Measurements from ENCODE around the gene COPS3. TPM values are rescaled to one million over a fixed set of nuclear protein-coding genes. Genes with fewer than 3 reads are reported as not detected.

The COPS3 gene
- total RNA-seq, 6 donors from 2014 or later, result 22.2 to 58.1 (median 43.1) TPM

- Histone ChIP-seq H3K36me3 (peaks cover 41 to 92% (median 89%) of the 10 kb centered on the region in 4 donors), H3K9me3 (no peaks in the 10 kb centered on the region), H3K4me3 (no peak overlapping the region), H3K4me1 (peaks cover 0 to under 1% (median 0%) of the 10 kb centered on the region in 4 donors), H3K27me3 (no peaks in the 10 kb centered on the region), H3K27ac (no peak overlapping the region)
- peak in 1 of 2 donors; percentile 19 for ATAC-seq (ENCODE audit: low FRiP score in 2 of 2)
- TF ChIP-seq EP300 (IDR thresholded peaks at IDR 0.05) (no peak), CTCF (IDR thresholded peaks at IDR 0.05) (no peak)
- 90 to 94% methylated on average over 16 to 17 of the region's 17 CpGs for whole genome bisulfite sequencing, 2 donors
- peak in 1 of 2 donors; percentile 68 for DNase-seq
Observed at GRCh38 chr17:17228521-17229279, 52.3 kb downstream of the COPS3 start.

GRCh38 chr17:17227608-17228520 lies 53.2 kb downstream of the COPS3 start:
- Histone ChIP-seq H3K9me3 (no peaks in the 10 kb centered on the region), H3K4me3 (no peak overlapping the region), H3K4me1 (no peaks in the 10 kb centered on the region), H3K36me3 (peaks cover 47 to 100% (median 97%) of the 10 kb centered on the region in 4 donors), H3K27me3 (no peaks in the 10 kb centered on the region), H3K27ac (no peak overlapping the region)
- WGBS, 2 donors, result 93% methylated on average over 17 to 25 of the region's 25 CpGs
- TF ChIP-seq POLR2AphosphoS5 (IDR thresholded peaks at IDR 0.05) (no peak), POLR2A (IDR thresholded peaks at IDR 0.05) (no peak), EP300 (IDR thresholded peaks at IDR 0.05) (no peak), CTCF (IDR thresholded peaks at IDR 0.05) (no peak)
- DNase-seq (peak in 1 of 2 donors; percentile 58), ATAC-seq (ENCODE audit: low FRiP score in 2 of 2) (no peak)

- no peaks in the 10 kb centered on the region for H3K4me1 ChIP-seq
- no peaks in the 10 kb centered on the region for H3K9me3 ChIP-seq
- WGBS, 2 donors, result 91 to 92% methylated on average over 4 to 9 of the region's 16 CpGs
- no peak for DNase-seq
- peaks cover 57 to 100% (median 98%) of the 10 kb centered on the region in 4 donors for H3K36me3 ChIP-seq
- H3K27ac ChIP-seq, result no peak overlapping the region
- TF ChIP-seq CTCF (IDR thresholded peaks at IDR 0.05) (no peak), EP300 (IDR thresholded peaks at IDR 0.05) (no peak)
- H3K4me3 ChIP-seq, result no peak overlapping the region
- no peak for ATAC-seq (ENCODE audit: low FRiP score in 2 of 2)
- H3K27me3 ChIP-seq, result no peaks in the 10 kb centered on the region
Observed at GRCh38 chr17:17226451-17227265, 54.4 kb downstream of the COPS3 start.

GRCh38 chr17:17225901-17226300 lies 55.1 kb downstream of the COPS3 start:
- ATAC-seq (ENCODE audit: low FRiP score in 2 of 2) (no peak), DNase-seq (no peak)
- 93% methylated on average over 9 to 10 of the region's 10 CpGs for WGBS, 2 donors
- TF ChIP-seq POLR2AphosphoS5 (IDR thresholded peaks at IDR 0.05) (no peak), POLR2A (IDR thresholded peaks at IDR 0.05) (no peak), CTCF (IDR thresholded peaks at IDR 0.05) (no peak), EP300 (IDR thresholded peaks at IDR 0.05) (no peak)
- Histone ChIP-seq H3K27ac (no peak overlapping the region), H3K9me3 (no peaks in the 10 kb centered on the region), H3K27me3 (no peaks in the 10 kb centered on the region), H3K4me3 (no peak overlapping the region), H3K4me1 (no peaks in the 10 kb centered on the region), H3K36me3 (peaks cover 65 to 100% (median 98%) of the 10 kb centered on the region in 4 donors)

All from upper lobe of left lung (tissue), 6 donors.